Heart right ventricle (tissue), 16 donors: ENCODE measurements around the gene CYP27B1. TPM values are rescaled to one million over a fixed set of nuclear protein-coding genes. Genes with fewer than 3 reads are reported as not detected.

ENCODE experiments used
- ATAC-seq, 8 donors: fragments of 200-7000 bp; cut with Tn5 transposase; one replicate each; pipeline ENCODE4 v1.9.1; 2020; ENCODE audit warnings: mild to moderate bottlenecking in 8 of 8, moderate library complexity in 8 of 8, moderate number of reproducible peaks in 1 of 8
- DNase-seq, 2 donors: peaks; one replicate each; pipeline ENCODE4 v3.0.0-alpha.2; 2020
- H3K27ac ChIP-seq, 10 donors: fragments of 200-600 bp; sonication (generic) in 2 of 10; one replicate each; pipeline versions ENCODE4 v1.5.0 to v1.8.0; 2020 to 2022; ENCODE audit warnings: mild to moderate bottlenecking in 3 of 10
- H3K27me3 ChIP-seq, 7 donors: fragments of 200-600 bp; one replicate each; pipeline ENCODE4 v1.8.0; 2021 to 2022; ENCODE audit warnings: mild to moderate bottlenecking in 2 of 7
- H3K36me3 ChIP-seq, 9 donors: fragments of 200-600 bp; sonication (generic) in 1 of 9; one replicate each; pipeline versions ENCODE4 v1.5.0 to v1.8.0; 2020 to 2022; ENCODE audit warnings: mild to moderate bottlenecking in 2 of 9
- H3K4me1 ChIP-seq, 9 donors: fragments of 200-600 bp; sonication (generic) in 1 of 9; one replicate each; pipeline versions ENCODE4 v1.5.0 to v1.8.0; 2020 to 2022; ENCODE audit warnings: mild to moderate bottlenecking in 4 of 9
- H3K4me3 ChIP-seq, 10 donors: fragments of 200-600 bp; sonication (generic) in 2 of 10; one replicate each; pipeline versions ENCODE4 v1.5.0 to v1.8.0; 2020 to 2022; ENCODE audit warnings: mild to moderate bottlenecking in 7 of 10, moderate library complexity in 2 of 10
- H3K9me3 ChIP-seq, 11 donors: fragments of 200-600 bp in 10 of 11; sonication (generic) in 2 of 11; one replicate each; pipeline versions ENCODE4 v1.5.0 to v1.8.0; 2013 to 2022; ENCODE audit warnings: mild to moderate bottlenecking in 2 of 11, control low read depth in 1 of 11, moderate library complexity in 1 of 11
- WGBS, 2 donors: extraction: QIAGEN DNeasy Blood & Tissue Kit; methylation state at CpG; one replicate each; pipeline ENCODE4 v1.1.7; 2013; ENCODE audit warnings: inconsistent platforms in 1 of 2; 5-methylcytosine and 5-hydroxymethylcytosine counted together
- intact Hi-C, 10 donors: fragments of 100-400 bp; cut with DNase I; formaldehyde crosslinking; loops; one replicate each; pipeline versions ENCODE4 v1.11.1 to v1.14.2; 2022
- polyA plus RNA-seq, 2 donors: library from polyadenylated mRNA; stranded (reverse); fragments of 200-250 nt; gene quantifications; one replicate each; pipeline ENCODE4 v1.2.3, GENCODE V29; 2013
- total RNA-seq, 10 donors: library from RNA; stranded (reverse); fragmentation: NEBNext Ultra II Directional in 3 of 10; extraction: Animal tissue kit (Norgen Biotek cat#: 25700) in 3 of 10; gene quantifications; one replicate each; pipeline versions ENCODE4 v1.2.1 to v1.2.4, GENCODE V29; 2021 to 2023
- TF ChIP-seq, protein P1 (sequence below), 9 donors: fragments of 200-600 bp; sonication (generic) in 2 of 9; IDR thresholded peaks; one replicate each; pipeline versions ENCODE4 v1.5.0 to v1.8.0; 2021 to 2022; ENCODE audit warnings: antibody characterized with exemption in 9 of 9, mild to moderate bottlenecking in 5 of 9, moderate library complexity in 1 of 9
- donor health status: Arrhythmogenic right ventricular cardiomyopathy.
- donor health status: ischemic (EF 13 %, LVEDD 7.1; RV severe dilation, severe dysfunction).
- donor health status: healthy with polysubstance abuse.
- donor health status: DM: no; HTN: yes; CAD: no.
- donor health status: DM: no; HTN: no; CAD: no.
- donor health status: ischemic (EF 25% LVEDD 6.9; RV normal size, moderate dysfunction).
- donor health status: ischemic (EF 25% LVEDD 5.7; RV mildly dilated, moderate dysfunction).
- donor health status: healthy.
- donor health status: DM: yes; HTN: yes; CAD: no.
- donor health status: Ischemic cardiomyopathy.
- donor health status: ischemic (EF 35%, LVEDD 5.7; RV mildly dilated, moderate dysfunction).
- donor health status: nonischemic (EF 11% LVEDD 7.7; RV severe dilation, severe dysfunction).
- donor health status: DM: yes; HTN: yes; CAD: no.
- donor health status: PGD.
- donor health status: ischemic (EF 29% LVEDD 5.4; RV normal size, mild dysfunction).
- donor health status: nonischemic (EF 23%, LVEDD 6.1; RV moderate dilation, normal function).

Gene CYP27B1
- total and polyA plus RNA-seq, 12 donors = 0.14 to 0.95 (median 0.81) TPM; not detected in 9

DNA sequence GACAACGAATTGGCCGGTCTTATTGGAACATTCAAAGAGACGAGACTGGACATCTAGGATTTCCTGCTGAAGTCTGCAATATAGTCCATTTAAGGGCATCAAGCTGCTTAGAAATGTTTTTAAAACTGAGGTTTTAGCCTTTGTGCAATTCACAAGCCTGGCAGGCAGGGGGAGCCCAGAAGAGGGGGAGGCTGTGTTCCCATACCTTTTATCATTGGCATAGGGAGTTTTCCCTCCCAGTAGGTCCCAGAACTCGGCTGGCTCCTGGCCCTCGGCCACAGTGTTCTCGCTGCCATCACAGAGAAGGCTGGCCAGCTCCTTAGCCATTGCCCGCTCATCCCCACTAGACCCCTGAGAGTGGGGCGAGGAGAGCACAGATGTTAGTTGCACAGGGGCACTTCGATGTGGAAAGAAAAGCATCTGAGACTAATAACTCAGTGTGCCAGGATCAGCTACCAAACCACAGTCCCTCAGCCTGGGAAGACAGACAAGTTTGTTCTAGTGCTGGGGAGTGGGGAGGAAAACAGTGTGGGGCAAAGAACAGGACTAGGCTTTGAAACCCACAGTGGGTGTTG, 36.5 kb upstream of the CYP27B1 start:
- WGBS, 2 donors = 44 to 45% methylated on average over 9 of the region's 9 CpGs
- peak overlapping the region in 5 of 10 donors; percentile 10 to 34 (median 17) for H3K27ac ChIP-seq
- H3K9me3 ChIP-seq = no peaks in the 10 kb centered on the region
- DNase-seq (peak; percentile 48 to 55), ATAC-seq (peak; percentile 70 to 87 (median 80))
- peaks cover 0 to 100% (median 60%) of the 10 kb centered on the region in 9 donors for H3K36me3 ChIP-seq
- H3K27me3 ChIP-seq = no peaks in the 10 kb centered on the region
- H3K4me1 ChIP-seq = peaks cover 0 to 8% (median 5%) of the 10 kb centered on the region in 9 donors
- TF ChIP-seq, protein P1, sequence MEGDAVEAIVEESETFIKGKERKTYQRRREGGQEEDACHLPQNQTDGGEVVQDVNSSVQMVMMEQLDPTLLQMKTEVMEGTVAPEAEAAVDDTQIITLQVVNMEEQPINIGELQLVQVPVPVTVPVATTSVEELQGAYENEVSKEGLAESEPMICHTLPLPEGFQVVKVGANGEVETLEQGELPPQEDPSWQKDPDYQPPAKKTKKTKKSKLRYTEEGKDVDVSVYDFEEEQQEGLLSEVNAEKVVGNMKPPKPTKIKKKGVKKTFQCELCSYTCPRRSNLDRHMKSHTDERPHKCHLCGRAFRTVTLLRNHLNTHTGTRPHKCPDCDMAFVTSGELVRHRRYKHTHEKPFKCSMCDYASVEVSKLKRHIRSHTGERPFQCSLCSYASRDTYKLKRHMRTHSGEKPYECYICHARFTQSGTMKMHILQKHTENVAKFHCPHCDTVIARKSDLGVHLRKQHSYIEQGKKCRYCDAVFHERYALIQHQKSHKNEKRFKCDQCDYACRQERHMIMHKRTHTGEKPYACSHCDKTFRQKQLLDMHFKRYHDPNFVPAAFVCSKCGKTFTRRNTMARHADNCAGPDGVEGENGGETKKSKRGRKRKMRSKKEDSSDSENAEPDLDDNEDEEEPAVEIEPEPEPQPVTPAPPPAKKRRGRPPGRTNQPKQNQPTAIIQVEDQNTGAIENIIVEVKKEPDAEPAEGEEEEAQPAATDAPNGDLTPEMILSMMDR (IDR thresholded peaks at IDR 0.05) = peak; percentile 65 to 86 (median 79)
- no peak overlapping the region for H3K4me3 ChIP-seq
- intact Hi-C loops = loop anchor here in 9 of 10 donors (1.0 to 10.0 kb wide), 5 partner anchors 101 to 104 kb away; no protein-coding TSS in a partner anchor

DNA sequence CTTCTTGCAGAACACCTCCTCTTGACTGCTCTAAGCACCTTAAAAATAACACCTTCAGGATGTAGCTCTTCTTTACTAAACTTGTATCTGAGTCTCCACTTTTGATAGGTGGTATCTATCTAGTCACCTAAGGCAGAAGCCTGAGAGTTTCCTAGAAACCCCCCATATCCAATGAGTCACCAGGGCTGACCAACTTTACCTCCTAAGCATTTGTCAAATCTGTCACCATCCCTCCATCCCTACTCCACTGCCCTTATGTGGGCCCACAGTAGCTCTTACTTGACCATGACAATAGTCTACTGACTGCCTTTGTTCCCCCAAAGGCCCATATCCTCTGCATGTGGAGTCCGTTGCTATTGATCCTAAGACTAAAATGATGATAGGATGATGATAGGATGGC, 35.7 kb upstream of the CYP27B1 start:
- H3K4me1 ChIP-seq = peaks cover 0 to 16% (median 5%) of the 10 kb centered on the region in 9 donors
- no peaks in the 10 kb centered on the region for H3K9me3 ChIP-seq
- intact Hi-C loops = loop anchor here in 9 of 10 donors (1.0 to 10.0 kb wide), 5 partner anchors 102 to 105 kb away; no protein-coding TSS in a partner anchor
- H3K27ac ChIP-seq = no peak overlapping the region
- 95 to 97% methylated on average over 1 of the region's 1 CpG for WGBS, 2 donors
- DNase-seq (no peak), ATAC-seq (no peak)
- H3K4me3 ChIP-seq = no peak overlapping the region
- TF ChIP-seq, protein P1 (IDR thresholded peaks at IDR 0.05) = no peak
- H3K36me3 ChIP-seq = peaks cover 0 to 100% (median 63%) of the 10 kb centered on the region in 9 donors
- H3K27me3 ChIP-seq = no peaks in the 10 kb centered on the region

DNA sequence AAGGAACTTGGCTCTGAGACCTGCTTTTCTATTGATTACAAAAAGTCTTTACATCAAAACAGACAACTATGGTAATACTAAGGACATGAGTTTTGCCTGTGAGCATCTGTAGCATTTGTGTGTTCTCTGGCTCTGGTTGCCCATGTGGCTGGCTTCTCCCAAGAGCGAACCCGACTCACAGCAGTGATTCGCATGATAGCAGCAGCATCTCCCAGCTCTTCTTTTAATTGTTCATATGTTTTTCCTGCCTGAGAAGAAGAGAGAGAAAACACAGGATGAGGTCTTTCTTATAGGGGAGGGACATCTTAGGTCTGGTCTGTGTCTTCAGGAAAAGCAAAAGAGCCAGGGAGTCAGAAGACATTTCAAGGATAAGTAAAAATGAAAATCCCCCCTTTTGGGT, 34.1 kb upstream of the CYP27B1 start:
- DNase-seq = no peak
- Histone ChIP-seq H3K27me3 (no peaks in the 10 kb centered on the region), H3K9me3 (no peaks in the 10 kb centered on the region), H3K27ac (no peak overlapping the region), H3K4me1 (peaks cover 0 to 18% (median 5%) of the 10 kb centered on the region in 9 donors), H3K4me3 (no peak overlapping the region), H3K36me3 (peaks cover 0 to 100% (median 67%) of the 10 kb centered on the region in 9 donors)
- WGBS, 2 donors = 95 to 96% methylated on average over 3 of the region's 3 CpGs
- TF ChIP-seq, protein P1 (IDR thresholded peaks at IDR 0.05) = no peak
- ATAC-seq = no peak
- intact Hi-C loops = loop anchor here in 4 of 10 donors (5.0 to 10.0 kb wide), 2 partner anchors 104 to 106 kb away; no protein-coding TSS in a partner anchor

DNA sequence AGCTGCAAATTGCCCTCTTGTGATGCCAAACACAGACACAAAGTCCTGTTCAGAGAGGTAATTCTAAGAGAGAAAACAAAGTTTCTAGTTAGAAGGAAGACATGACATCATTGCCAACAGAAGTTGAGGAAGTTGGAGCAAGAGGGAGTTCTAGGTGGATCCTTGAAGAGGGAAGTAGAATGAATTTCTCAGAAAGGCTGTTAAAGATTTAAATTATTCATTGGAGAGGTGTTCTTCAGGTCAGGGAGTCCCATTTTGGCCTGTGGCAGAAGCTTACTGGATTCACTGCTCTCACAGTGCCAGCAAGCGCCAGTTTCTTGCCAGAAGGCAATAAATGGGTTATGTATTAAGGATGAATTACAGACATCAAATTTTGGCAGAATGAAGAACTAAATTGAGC, 31.1 kb upstream of the CYP27B1 start:
- H3K27me3 ChIP-seq = no peaks in the 10 kb centered on the region
- peak overlapping the region in 2 of 10 donors; percentile 10 to 29 for H3K27ac ChIP-seq
- TF ChIP-seq, protein P1 (IDR thresholded peaks at IDR 0.05) = no peak
- WGBS, 2 donors = 95 to 96% methylated on average over 1 of the region's 1 CpG
- DNase-seq (no peak), ATAC-seq (no peak)
- no peaks in the 10 kb centered on the region for H3K9me3 ChIP-seq
- H3K4me3 ChIP-seq = no peak overlapping the region
- H3K4me1 ChIP-seq = peaks cover 0 to 26% (median 0%) of the 10 kb centered on the region in 9 donors
- intact Hi-C loops = no loop called here
- H3K36me3 ChIP-seq = peaks cover 0 to 100% (median 76%) of the 10 kb centered on the region in 9 donors
